ENCODE data around the gene OTUD7B.

The OTUD7B gene

GRCh38 chr1:150021191-150021694, 10.7 kb upstream of the OTUD7B start:
- Histone ChIP-seq H3K4me3 (ENCODE audit: low read length) (no peak overlapping the region), H3K27me3 (ENCODE audit: control insufficient read depth, insufficient read depth, low read length) (no peaks in the 10 kb centered on the region), H3K9ac (ENCODE audit: low read length) (no peak overlapping the region), H3K4me1 (ENCODE audit: control insufficient read depth, low read depth, low read length) (no peaks in the 10 kb centered on the region), H3K27ac (ENCODE audit: low read length) (no peak overlapping the region), H3K9me3 (ENCODE audit: control insufficient read depth, low read depth, low read length) (no peaks in the 10 kb centered on the region), H3K36me3 (ENCODE audit: control insufficient read depth, low read depth, low read length) (no peaks in the 10 kb centered on the region)

GRCh38 chr1:150020711-150021110, 10.2 kb upstream of the OTUD7B start:
- Histone ChIP-seq H3K36me3 (ENCODE audit: control insufficient read depth, low read depth, low read length) (no peaks in the 10 kb centered on the region), H3K9me3 (ENCODE audit: control insufficient read depth, low read depth, low read length) (no peaks in the 10 kb centered on the region), H3K27me3 (ENCODE audit: control insufficient read depth, insufficient read depth, low read length) (no peaks in the 10 kb centered on the region), H3K27ac (ENCODE audit: low read length) (no peak overlapping the region), H3K4me1 (ENCODE audit: control insufficient read depth, low read depth, low read length) (no peaks in the 10 kb centered on the region), H3K4me3 (ENCODE audit: low read length) (no peak overlapping the region), H3K9ac (ENCODE audit: low read length) (no peak overlapping the region)

- no peaks in the 10 kb centered on the region for H3K27me3 ChIP-seq (ENCODE audit: control insufficient read depth, insufficient read depth, low read length)
These were observed 7.6 kb upstream of the OTUD7B start for GRCh38 chr1:150018165-150018564.

GRCh38 chr1:150017206-150017750, 6.8 kb upstream of the OTUD7B start:
- Histone ChIP-seq H3K9ac (ENCODE audit: low read length) (no peak overlapping the region), H3K4me1 (ENCODE audit: control insufficient read depth, low read depth, low read length) (no peaks in the 10 kb centered on the region), H3K36me3 (ENCODE audit: control insufficient read depth, low read depth, low read length) (no peaks in the 10 kb centered on the region), H3K27me3 (ENCODE audit: control insufficient read depth, insufficient read depth, low read length) (no peaks in the 10 kb centered on the region), H3K4me3 (ENCODE audit: low read length) (no peak overlapping the region), H3K9me3 (ENCODE audit: control insufficient read depth, low read depth, low read length) (no peaks in the 10 kb centered on the region), H3K27ac (ENCODE audit: low read length) (no peak overlapping the region)

More at GRCh38 chr1:150018165-150018564, 7.6 kb upstream of the OTUD7B start:
- Histone ChIP-seq H3K9ac (ENCODE audit: low read length) (no peak overlapping the region), H3K9me3 (ENCODE audit: control insufficient read depth, low read depth, low read length) (no peaks in the 10 kb centered on the region), H3K4me1 (ENCODE audit: control insufficient read depth, low read depth, low read length) (no peaks in the 10 kb centered on the region), H3K36me3 (ENCODE audit: control insufficient read depth, low read depth, low read length) (no peaks in the 10 kb centered on the region), H3K4me3 (ENCODE audit: low read length) (no peak overlapping the region), H3K27ac (ENCODE audit: low read length) (no peak overlapping the region)

- Histone ChIP-seq H3K4me3 (ENCODE audit: low read length) (no peak overlapping the region), H3K27me3 (ENCODE audit: control insufficient read depth, insufficient read depth, low read length) (no peaks in the 10 kb centered on the region), H3K9me3 (ENCODE audit: control insufficient read depth, low read depth, low read length) (no peaks in the 10 kb centered on the region), H3K4me1 (ENCODE audit: control insufficient read depth, low read depth, low read length) (peaks cover 6% of the 10 kb centered on the region), H3K27ac (ENCODE audit: low read length) (no peak overlapping the region), H3K9ac (ENCODE audit: low read length) (no peak overlapping the region), H3K36me3 (ENCODE audit: control insufficient read depth, low read depth, low read length) (no peaks in the 10 kb centered on the region)
These were observed 5.2 kb upstream of the OTUD7B start for GRCh38 chr1:150015651-150016131.

GRCh38 chr1:150012611-150013010, 2.1 kb upstream of the OTUD7B start:
- H3K9ac ChIP-seq (ENCODE audit: low read length): no peak overlapping the region
- H3K4me3 ChIP-seq (ENCODE audit: low read length): no peak overlapping the region
- H3K36me3 ChIP-seq (ENCODE audit: control insufficient read depth, low read depth, low read length): no peaks in the 10 kb centered on the region
- no peaks in the 10 kb centered on the region for H3K27me3 ChIP-seq (ENCODE audit: control insufficient read depth, insufficient read depth, low read length)
- H3K9me3 ChIP-seq (ENCODE audit: control insufficient read depth, low read depth, low read length): no peaks in the 10 kb centered on the region
- H3K27ac ChIP-seq (ENCODE audit: low read length): no peak overlapping the region
- peaks cover 21% of the 10 kb centered on the region for H3K4me1 ChIP-seq (ENCODE audit: control insufficient read depth, low read depth, low read length)

- Histone ChIP-seq H3K9me3 (ENCODE audit: control insufficient read depth, low read depth, low read length) (no peaks in the 10 kb centered on the region), H3K36me3 (ENCODE audit: control insufficient read depth, low read depth, low read length) (peaks cover 9% of the 10 kb centered on the region), H3K9ac (ENCODE audit: low read length) (peak overlapping the region; percentile 76), H3K27me3 (ENCODE audit: control insufficient read depth, insufficient read depth, low read length) (no peaks in the 10 kb centered on the region), H3K4me3 (ENCODE audit: low read length) (peak overlapping the region; percentile 90), H3K4me1 (ENCODE audit: control insufficient read depth, low read depth, low read length) (peaks cover 21% of the 10 kb centered on the region), H3K27ac (ENCODE audit: low read length) (peak overlapping the region; percentile 21)
These were observed 728 bp downstream of the OTUD7B start for GRCh38 chr1:150009604-150010392.

GRCh38 chr1:150008699-150009098, 1.8 kb downstream of the OTUD7B start:
- Histone ChIP-seq H3K4me1 (ENCODE audit: control insufficient read depth, low read depth, low read length) (peaks cover 21% of the 10 kb centered on the region), H3K36me3 (ENCODE audit: control insufficient read depth, low read depth, low read length) (peaks cover 9% of the 10 kb centered on the region), H3K4me3 (ENCODE audit: low read length) (peak overlapping the region; percentile 90), H3K27ac (ENCODE audit: low read length) (no peak overlapping the region), H3K9ac (ENCODE audit: low read length) (peak overlapping the region; percentile 76), H3K9me3 (ENCODE audit: control insufficient read depth, low read depth, low read length) (no peaks in the 10 kb centered on the region), H3K27me3 (ENCODE audit: control insufficient read depth, insufficient read depth, low read length) (no peaks in the 10 kb centered on the region)

- H3K4me1 ChIP-seq (ENCODE audit: control insufficient read depth, low read depth, low read length): peaks cover 21% of the 10 kb centered on the region
- no peaks in the 10 kb centered on the region for H3K9me3 ChIP-seq (ENCODE audit: control insufficient read depth, low read depth, low read length)
- H3K9ac ChIP-seq (ENCODE audit: low read length): no peak overlapping the region
- no peak overlapping the region for H3K27ac ChIP-seq (ENCODE audit: low read length)
- H3K27me3 ChIP-seq (ENCODE audit: control insufficient read depth, insufficient read depth, low read length): no peaks in the 10 kb centered on the region
- H3K36me3 ChIP-seq (ENCODE audit: control insufficient read depth, low read depth, low read length): peaks cover 9% of the 10 kb centered on the region
- H3K4me3 ChIP-seq (ENCODE audit: low read length): no peak overlapping the region
These were observed 3.6 kb downstream of the OTUD7B start for GRCh38 chr1:150006881-150007421.

GRCh38 chr1:150005606-150006005, 4.9 kb downstream of the OTUD7B start:
- Histone ChIP-seq H3K9ac (ENCODE audit: low read length) (no peak overlapping the region), H3K27me3 (ENCODE audit: control insufficient read depth, insufficient read depth, low read length) (no peaks in the 10 kb centered on the region), H3K9me3 (ENCODE audit: control insufficient read depth, low read depth, low read length) (no peaks in the 10 kb centered on the region), H3K36me3 (ENCODE audit: control insufficient read depth, low read depth, low read length) (peaks cover 9% of the 10 kb centered on the region), H3K4me3 (ENCODE audit: low read length) (no peak overlapping the region), H3K4me1 (ENCODE audit: control insufficient read depth, low read depth, low read length) (peaks cover 16% of the 10 kb centered on the region), H3K27ac (ENCODE audit: low read length) (no peak overlapping the region)

GRCh38 chr1:150003801-150004200, 6.7 kb downstream of the OTUD7B start:
- Histone ChIP-seq H3K27ac (ENCODE audit: low read length) (no peak overlapping the region), H3K4me1 (ENCODE audit: control insufficient read depth, low read depth, low read length) (peaks cover 10% of the 10 kb centered on the region), H3K36me3 (ENCODE audit: control insufficient read depth, low read depth, low read length) (peaks cover 9% of the 10 kb centered on the region), H3K27me3 (ENCODE audit: control insufficient read depth, insufficient read depth, low read length) (no peaks in the 10 kb centered on the region), H3K9me3 (ENCODE audit: control insufficient read depth, low read depth, low read length) (no peaks in the 10 kb centered on the region), H3K4me3 (ENCODE audit: low read length) (no peak overlapping the region), H3K9ac (ENCODE audit: low read length) (no peak overlapping the region)
